ENCODE data around the gene SBSN. TPM values are rescaled to one million over a fixed set of nuclear protein-coding genes. Genes with fewer than 3 reads are reported as not detected.
A peak's percentile ranks its signal among the peaks of the same experiment; 100 is the strongest.

Gene SBSN
- total RNA-seq, 1 donor from 2014 or later = 2.2 TPM

GRCh38 chr19:35554076-35554475, 26.0 kb upstream of the SBSN start:
- DNase-seq (ENCODE audit: low spot score) = no peak

DNA sequence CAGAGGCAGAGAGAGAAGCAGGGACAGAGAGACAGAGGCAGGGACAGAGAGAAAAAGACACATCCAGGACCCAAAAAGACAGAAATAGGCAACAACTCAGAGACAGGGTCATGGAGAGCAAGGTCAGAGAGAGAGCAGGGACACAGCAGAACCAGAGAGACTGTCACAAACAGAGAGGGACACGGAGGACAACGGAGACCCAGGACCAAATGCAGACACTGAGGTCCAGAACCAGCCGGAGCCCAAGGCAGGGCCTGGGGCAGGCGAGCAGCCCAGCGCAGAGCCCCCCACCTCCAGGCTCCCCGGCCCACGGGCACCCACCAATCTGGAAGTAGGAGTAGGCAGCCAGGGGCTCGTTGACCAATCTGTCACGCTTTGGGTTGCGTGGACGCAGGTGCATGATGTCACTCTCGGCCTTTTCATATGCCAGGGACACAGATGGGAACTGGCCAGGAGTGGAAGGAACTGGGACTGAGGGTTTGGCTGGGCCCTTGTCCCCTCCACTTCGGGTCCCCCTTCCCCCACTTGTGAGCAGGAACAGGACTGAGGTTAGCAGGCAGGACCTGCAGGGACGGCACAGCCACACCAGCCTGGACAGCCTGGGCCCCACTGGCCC, 25.4 kb upstream of the SBSN start:
- DNase-seq (ENCODE audit: low spot score) = no peak

DNA sequence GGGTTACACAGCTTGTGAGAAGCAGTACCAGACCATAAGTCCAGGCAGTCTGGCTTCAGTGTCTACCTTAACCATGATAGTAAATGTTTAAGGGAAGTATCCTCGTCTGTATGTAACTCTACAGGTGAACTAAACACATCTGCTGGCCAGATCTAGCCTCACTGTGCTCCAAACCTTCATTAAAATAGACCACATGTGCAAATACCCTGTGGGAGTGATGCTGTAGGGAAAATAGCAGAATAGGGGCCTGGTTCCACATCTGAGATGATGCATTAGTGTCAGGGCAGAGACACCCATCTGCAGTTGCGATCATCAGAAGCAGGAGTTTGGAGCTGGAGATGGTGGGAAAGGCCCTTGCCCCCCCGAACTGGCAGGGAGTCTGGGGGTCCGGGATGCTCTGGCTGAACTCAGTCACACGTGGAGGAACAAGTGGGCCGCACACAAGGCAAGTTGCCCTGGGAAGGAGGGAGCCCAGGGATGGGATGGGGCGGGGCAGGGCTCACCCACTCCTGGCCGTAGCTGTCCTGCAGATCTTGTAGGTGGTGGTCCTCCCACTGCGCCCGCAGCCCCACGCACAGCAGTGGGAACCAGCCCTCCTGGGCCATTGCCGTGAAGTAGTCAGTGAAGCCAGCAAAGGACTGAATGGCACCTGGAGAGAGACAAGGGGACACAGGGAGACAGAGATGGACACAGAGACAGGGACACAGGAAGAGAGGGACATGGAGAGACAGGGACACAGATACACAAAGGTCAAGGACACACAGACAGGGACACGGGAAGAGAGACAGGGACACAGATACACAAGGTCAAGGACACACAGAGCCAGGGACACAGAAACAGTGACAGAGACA, 24.6 kb upstream of the SBSN start:
- DNase-seq (ENCODE audit: low spot score) = no peak

GRCh38 chr19:35551091-35551810, 23.1 kb upstream of the SBSN start:
- DNase-seq (ENCODE audit: low spot score) = no peak

DNA sequence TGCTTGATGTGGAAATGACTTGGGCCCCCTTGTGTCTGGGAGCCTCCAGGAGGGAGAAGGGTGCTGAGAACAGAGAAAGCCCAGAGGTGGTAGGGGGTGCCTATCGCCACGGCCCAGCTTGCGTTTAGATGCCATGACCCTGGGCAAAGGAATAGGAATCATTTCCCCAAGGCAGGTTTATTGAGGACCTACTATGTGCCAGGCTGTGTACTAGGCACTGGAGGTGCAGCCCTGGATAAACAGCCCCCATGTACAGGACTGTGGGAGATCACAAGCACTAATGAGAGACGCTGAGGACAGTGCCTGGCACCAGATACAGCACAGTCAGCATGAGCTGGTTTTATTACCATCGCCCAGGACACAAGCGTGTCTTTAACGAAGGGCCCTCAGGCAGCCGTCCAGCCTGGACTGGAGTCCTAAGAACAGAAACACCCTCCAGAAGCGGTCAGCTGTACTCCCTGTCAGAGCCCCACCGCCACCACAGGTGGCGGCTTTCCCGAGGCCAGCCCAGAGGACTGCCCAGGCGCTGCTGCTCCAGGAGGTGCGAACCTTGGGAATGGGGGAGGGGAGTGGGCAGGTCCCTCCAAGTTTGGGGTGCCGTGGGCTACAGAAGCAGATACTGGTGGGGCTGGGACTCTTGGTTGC, 21.9 kb upstream of the SBSN start:
- DNase-seq (ENCODE audit: low spot score) = no peak

DNA sequence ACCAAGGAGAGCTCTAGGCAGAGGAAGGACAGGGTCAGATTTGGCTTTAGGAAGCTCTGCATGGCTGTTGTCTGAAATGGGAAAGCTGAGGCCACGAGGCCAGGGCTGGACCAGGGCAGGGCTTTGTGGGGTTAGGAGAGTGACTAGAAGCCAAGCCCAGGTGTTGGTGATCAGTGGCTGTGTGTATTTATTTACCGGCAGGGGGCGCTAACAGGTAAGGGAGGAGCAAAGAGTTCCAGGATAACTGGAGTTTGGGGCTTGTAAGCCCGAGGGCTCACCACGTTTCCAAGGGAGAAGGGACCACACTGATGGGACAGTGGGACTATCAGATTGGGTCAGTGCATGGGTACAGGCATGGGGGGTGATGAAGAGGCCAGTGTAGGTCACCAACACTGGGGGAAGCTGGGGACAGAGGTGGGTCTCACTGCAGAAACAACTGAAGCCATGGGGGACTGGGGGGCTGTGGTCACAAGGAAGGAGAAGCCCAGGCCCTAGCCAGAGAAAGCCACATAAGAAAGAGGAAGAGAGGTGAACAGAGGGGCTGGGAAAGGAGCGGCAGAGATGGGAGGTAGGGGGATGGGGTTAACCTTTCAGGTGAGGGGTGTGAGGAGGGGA, 21.2 kb upstream of the SBSN start:
- peak; percentile 57 for DNase-seq (ENCODE audit: low spot score)

GRCh38 chr19:35546532-35546931, 18.4 kb upstream of the SBSN start:
- DNase-seq (ENCODE audit: low spot score) = no peak

DNA sequence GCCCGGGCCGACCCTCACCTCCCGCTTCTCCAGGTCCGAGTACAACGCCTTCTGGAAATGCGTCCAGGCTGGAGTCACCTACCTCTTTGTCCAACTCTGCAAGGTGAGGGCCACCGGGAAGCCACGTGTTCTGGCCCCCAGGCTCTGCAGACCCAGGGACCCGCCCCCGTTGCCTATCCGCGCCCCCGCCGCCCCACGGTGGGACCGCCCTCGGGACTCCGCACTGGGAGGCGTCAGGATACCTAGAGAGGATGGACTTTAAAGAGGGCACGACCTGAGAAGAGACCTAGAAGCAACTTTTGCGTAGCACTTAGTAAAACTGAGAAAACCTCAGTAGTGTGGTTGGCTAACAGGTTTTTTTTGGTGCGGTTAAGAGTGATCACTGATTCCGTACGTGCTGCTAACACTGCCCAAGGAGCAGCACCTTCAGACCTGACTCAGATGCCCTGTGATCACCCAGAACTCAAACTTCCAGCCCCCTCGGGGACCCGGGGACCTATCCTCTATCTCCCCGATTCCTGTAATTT, 17.8 kb upstream of the SBSN start:
- DNase-seq (ENCODE audit: low spot score) = peak; percentile 22

DNA sequence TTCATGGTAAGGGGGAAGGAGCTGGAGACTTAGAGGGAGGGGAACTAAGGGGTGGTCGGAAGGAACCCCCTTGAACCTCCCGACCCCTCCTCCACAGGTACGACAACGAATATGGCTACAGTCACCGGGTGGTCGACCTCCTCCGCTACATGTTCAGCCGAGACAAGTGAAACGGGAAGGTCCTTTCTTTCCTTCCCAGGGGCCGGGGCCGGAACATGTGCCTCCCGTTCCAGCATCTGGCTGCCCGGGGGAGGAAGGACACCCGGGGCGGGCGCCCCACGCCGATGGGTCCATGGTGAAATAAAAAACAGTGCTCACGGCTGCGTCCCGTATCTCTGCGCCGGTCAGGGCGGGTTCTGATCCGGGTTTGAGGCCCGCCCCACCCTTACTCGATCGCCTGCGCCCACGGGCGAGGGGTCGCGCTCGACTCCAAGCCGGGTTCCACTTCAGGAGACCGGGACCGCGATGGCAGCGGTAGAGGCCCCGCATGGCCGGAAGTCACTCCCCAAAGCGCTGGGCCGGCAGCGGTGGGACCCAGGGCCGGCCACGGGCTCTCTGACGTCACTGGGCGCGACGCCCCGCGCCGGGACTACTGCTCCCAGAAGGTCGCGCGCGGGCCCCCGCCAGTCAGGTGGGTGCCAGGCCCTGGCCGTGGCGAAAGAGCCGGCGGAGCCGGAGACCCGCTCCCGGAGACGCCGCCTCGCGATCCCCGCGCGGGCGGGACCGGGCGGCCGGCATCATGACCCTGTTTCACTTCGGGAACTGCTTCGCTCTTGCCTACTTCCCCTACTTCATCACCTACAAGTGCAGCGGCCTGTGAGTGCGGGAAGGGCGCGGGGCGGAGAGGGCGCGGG, 17.1 kb upstream of the SBSN start, which contains the start of gene TMEM147:
TSS of gene TMEM147 (plus strand) at position 626 of the 854 bp plus-strand sequence. CDS start at position 740, 114 bp downstream.
- peak; percentile 89 for DNase-seq (ENCODE audit: low spot score)

- no peak for DNase-seq (ENCODE audit: low spot score)
Measured at GRCh38 chr19:35544110-35544802, 16.1 kb upstream of the SBSN start.

- no peak for DNase-seq (ENCODE audit: low spot score)
Measured at GRCh38 chr19:35543280-35544109, 15.4 kb upstream of the SBSN start.

GRCh38 chr19:35542209-35542608, 14.1 kb upstream of the SBSN start:
- DNase-seq (ENCODE audit: low spot score) = no peak

- DNase-seq (ENCODE audit: low spot score) = no peak
Measured at GRCh38 chr19:35540356-35540927, 12.3 kb upstream of the SBSN start.

- no peak for DNase-seq (ENCODE audit: low spot score)
Measured at GRCh38 chr19:35539850-35540249, 11.7 kb upstream of the SBSN start.

- DNase-seq (ENCODE audit: low spot score) = no peak
Measured at GRCh38 chr19:35539314-35539713, 11.2 kb upstream of the SBSN start.

- no peak for DNase-seq (ENCODE audit: low spot score)
Measured at GRCh38 chr19:35534803-35535480, 6.8 kb upstream of the SBSN start.

GRCh38 chr19:35533822-35534392, 5.8 kb upstream of the SBSN start:
- DNase-seq (ENCODE audit: low spot score) = peak; percentile 15
